ENCODE measurements around the gene CMAS. TPM values are rescaled to one million over a fixed set of nuclear protein-coding genes. Genes with fewer than 3 reads are reported as not detected.

The CMAS gene
- total RNA-seq, 1 donor from 2014 or later = 27.5 TPM

- H3K9me3 Mint-ChIP-seq = peaks cover 31% of the 10 kb centered on the region
- no peak for DNase-seq (ENCODE audit: low spot score in 2 of 2, unreplicated experiment in 2 of 2)
- H3K27me3 Mint-ChIP-seq (ENCODE audit: low read depth) = peaks cover 21% of the 10 kb centered on the region
- H3K36me3 Mint-ChIP-seq = no peaks in the 10 kb centered on the region
- H3K4me3 Mint-ChIP-seq = no peak overlapping the region
- H3K27ac Mint-ChIP-seq = no peak overlapping the region
- TF ChIP-seq, protein P1, sequence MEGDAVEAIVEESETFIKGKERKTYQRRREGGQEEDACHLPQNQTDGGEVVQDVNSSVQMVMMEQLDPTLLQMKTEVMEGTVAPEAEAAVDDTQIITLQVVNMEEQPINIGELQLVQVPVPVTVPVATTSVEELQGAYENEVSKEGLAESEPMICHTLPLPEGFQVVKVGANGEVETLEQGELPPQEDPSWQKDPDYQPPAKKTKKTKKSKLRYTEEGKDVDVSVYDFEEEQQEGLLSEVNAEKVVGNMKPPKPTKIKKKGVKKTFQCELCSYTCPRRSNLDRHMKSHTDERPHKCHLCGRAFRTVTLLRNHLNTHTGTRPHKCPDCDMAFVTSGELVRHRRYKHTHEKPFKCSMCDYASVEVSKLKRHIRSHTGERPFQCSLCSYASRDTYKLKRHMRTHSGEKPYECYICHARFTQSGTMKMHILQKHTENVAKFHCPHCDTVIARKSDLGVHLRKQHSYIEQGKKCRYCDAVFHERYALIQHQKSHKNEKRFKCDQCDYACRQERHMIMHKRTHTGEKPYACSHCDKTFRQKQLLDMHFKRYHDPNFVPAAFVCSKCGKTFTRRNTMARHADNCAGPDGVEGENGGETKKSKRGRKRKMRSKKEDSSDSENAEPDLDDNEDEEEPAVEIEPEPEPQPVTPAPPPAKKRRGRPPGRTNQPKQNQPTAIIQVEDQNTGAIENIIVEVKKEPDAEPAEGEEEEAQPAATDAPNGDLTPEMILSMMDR (IDR thresholded peaks at IDR 0.05; ENCODE audit: unreplicated experiment) = no peak
- no peaks in the 10 kb centered on the region for H3K4me1 Mint-ChIP-seq
Observed at GRCh38 chr12:22100958-22101748, 55.1 kb downstream of the CMAS start.

DNA sequence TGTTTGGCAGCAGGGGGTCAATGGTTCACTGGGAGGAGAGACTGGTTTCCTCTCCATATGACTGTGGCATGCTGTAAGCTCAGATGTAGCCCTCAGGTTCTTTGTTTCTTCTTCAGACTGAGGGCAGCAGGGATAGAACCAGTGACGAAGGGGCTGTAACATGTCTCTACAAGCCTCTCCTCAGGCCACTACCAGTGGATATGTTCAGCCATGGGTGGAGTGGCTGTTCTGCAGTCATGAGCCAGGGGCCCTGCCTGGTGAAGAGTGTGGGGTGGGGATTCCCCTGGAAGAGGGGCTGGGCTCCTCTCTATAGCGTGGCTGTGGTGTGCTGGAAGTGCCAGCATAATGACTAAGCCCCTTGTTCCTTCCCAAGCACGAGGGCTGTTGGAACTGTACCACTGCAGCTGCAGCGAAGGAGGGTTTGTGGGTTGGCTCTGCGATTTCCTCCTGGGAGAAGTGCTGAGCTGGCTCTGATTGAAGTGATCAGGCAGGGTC lies 55.8 kb downstream of the CMAS start:
- TF ChIP-seq, protein P1 (IDR thresholded peaks at IDR 0.05; ENCODE audit: unreplicated experiment) = no peak
- Mint-ChIP-seq H3K4me3 (no peak overlapping the region), H3K36me3 (no peaks in the 10 kb centered on the region), H3K9me3 (peaks cover 31% of the 10 kb centered on the region), H3K27ac (no peak overlapping the region), H3K27me3 (ENCODE audit: low read depth) (peaks cover 21% of the 10 kb centered on the region), H3K4me1 (no peaks in the 10 kb centered on the region)
- DNase-seq (ENCODE audit: low spot score in 2 of 2, unreplicated experiment in 2 of 2) = no peak

GRCh38 chr12:22103418-22103817 lies 57.4 kb downstream of the CMAS start:
- TF ChIP-seq, protein P1 (IDR thresholded peaks at IDR 0.05; ENCODE audit: unreplicated experiment) = no peak
- Mint-ChIP-seq H3K4me3 (no peak overlapping the region), H3K9me3 (peaks cover 31% of the 10 kb centered on the region), H3K36me3 (no peaks in the 10 kb centered on the region), H3K27me3 (ENCODE audit: low read depth) (peaks cover 11% of the 10 kb centered on the region), H3K27ac (no peak overlapping the region), H3K4me1 (no peaks in the 10 kb centered on the region)
- DNase-seq (ENCODE audit: low spot score in 2 of 2, unreplicated experiment in 2 of 2) = no peak

DNA sequence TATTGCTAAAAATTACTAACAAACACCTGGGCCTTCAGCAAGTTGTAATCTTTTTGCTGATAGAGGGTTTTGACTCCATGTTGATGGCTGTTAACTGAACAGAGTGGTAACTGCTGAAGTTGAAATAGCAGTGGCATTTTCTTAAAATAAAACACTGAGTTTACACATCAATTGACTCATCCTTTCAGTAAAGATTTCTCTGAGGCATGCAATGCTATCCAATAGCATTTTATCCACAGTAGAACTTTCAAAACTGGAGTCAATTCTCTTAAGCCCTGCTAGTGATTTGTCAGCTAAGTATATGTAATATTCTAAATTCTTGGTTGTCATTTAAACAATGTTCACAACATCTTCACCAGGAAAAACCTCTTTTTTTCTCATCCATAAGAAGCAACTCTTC lies 59.5 kb downstream of the CMAS start:
- H3K9me3 Mint-ChIP-seq = peaks cover 26% of the 10 kb centered on the region
- H3K27ac Mint-ChIP-seq = no peak overlapping the region
- no peak for DNase-seq (ENCODE audit: low spot score in 2 of 2, unreplicated experiment in 2 of 2)
- H3K36me3 Mint-ChIP-seq = no peaks in the 10 kb centered on the region
- TF ChIP-seq, protein P1 (IDR thresholded peaks at IDR 0.05; ENCODE audit: unreplicated experiment) = no peak
- H3K4me1 Mint-ChIP-seq = no peaks in the 10 kb centered on the region
- H3K4me3 Mint-ChIP-seq = no peak overlapping the region
- peaks cover 5% of the 10 kb centered on the region for H3K27me3 Mint-ChIP-seq (ENCODE audit: low read depth)

DNA sequence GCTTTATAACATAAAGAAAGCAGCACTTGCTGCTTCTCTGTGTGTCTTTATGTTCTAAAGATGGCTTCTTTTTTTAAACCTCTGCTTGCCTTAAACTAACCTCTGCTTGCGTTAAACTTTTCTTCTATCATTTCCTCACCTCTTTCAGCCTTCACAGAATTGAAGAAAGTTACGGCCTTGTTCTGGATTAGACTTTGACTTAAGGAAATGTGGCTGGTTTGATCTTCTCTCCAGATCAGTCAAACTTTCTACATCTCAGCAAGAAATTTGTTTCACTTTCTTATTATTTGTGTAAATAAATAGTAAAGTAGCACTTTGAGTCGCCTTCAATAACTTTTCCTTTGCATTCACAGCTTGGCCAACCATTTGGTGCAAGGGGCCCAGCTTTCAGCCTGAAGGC lies 64.2 kb downstream of the CMAS start:
- no peak overlapping the region for H3K4me3 Mint-ChIP-seq
- TF ChIP-seq, protein P1 (IDR thresholded peaks at IDR 0.05; ENCODE audit: unreplicated experiment) = no peak
- peaks cover 26% of the 10 kb centered on the region for H3K9me3 Mint-ChIP-seq
- H3K27ac Mint-ChIP-seq = no peak overlapping the region
- DNase-seq (ENCODE audit: low spot score in 2 of 2, unreplicated experiment in 2 of 2) = no peak
- peaks cover 16% of the 10 kb centered on the region for H3K27me3 Mint-ChIP-seq (ENCODE audit: low read depth)
- no peaks in the 10 kb centered on the region for H3K36me3 Mint-ChIP-seq
- H3K4me1 Mint-ChIP-seq = no peaks in the 10 kb centered on the region

Other genes with a start within 250 kb of the CMAS start
- 1.00 to 1.6 TPM (median 1.4 TPM) in 3 replicates for gene ABCC9, start 104.8 kb upstream of the CMAS start, total RNA-seq

Data from mesothelial cell of epicardium (in vitro differentiated cells).